GM23338 (cell line): ENCODE results near the gene SMG7.

ENCODE experiments used
- CREB1 ChIP-seq: fragments of 250-450 bp; sonication (Bioruptor Pico); IDR thresholded peaks from 2 replicates; pipeline ENCODE4 v1.5.0; 2020; ENCODE audit warnings: low read depth, mild to moderate bottlenecking, moderate library complexity
- CTCF ChIP-seq, 2 experiments: fragments of 200-600 bp in 1 of 2; sonication (generic) in 1 of 2; conservative IDR thresholded peaks; 2 replicates each; pipeline versions ENCODE4 v1.5.1 to v1.6.1; 2016 to 2017; ENCODE audit warnings: antibody characterized with exemption in 2 of 2, low read depth in 2 of 2, mild to moderate bottlenecking in 2 of 2, moderate library complexity in 1 of 2
- ETS1 ChIP-seq: IDR thresholded peaks from 2 replicates; pipeline ENCODE4 v1.6.1; 2016; ENCODE audit warnings: antibody characterized with exemption
- EZH2 ChIP-seq: fragments of 200-600 bp; sonication (generic); IDR thresholded peaks from one replicate; pipeline ENCODE4 v1.8.0; 2017; ENCODE audit warnings: antibody characterized with exemption, mild to moderate bottlenecking, low read depth; ENCODE audit not compliant: unreplicated experiment
- EZH2phosphoT487 ChIP-seq: fragments of 200-600 bp; sonication (generic); IDR thresholded peaks from one replicate; pipeline ENCODE4 v1.8.1; 2018; ENCODE audit warnings: antibody characterized with exemption; ENCODE audit not compliant: unreplicated experiment
- JUNB ChIP-seq: IDR thresholded peaks from one replicate; pipeline ENCODE4 v1.6.1; 2016; ENCODE audit warnings: antibody characterized with exemption; ENCODE audit not compliant: unreplicated experiment
- NANOG ChIP-seq: IDR thresholded peaks from 2 replicates; pipeline ENCODE4 v1.6.1; 2016; ENCODE audit warnings: antibody characterized with exemption, borderline replicate concordance
- POLR2AphosphoS5 ChIP-seq: IDR thresholded peaks from 2 replicates; pipeline ENCODE4 v1.6.1; 2016; ENCODE audit warnings: antibody characterized with exemption, low read depth
- REST ChIP-seq: IDR thresholded peaks from one replicate; pipeline ENCODE4 v1.6.1; 2018; ENCODE audit warnings: antibody characterized with exemption; ENCODE audit not compliant: unreplicated experiment
- STAT1 ChIP-seq: IDR thresholded peaks from one replicate; pipeline ENCODE4 v1.6.1; 2016; ENCODE audit warnings: antibody characterized with exemption; ENCODE audit not compliant: unreplicated experiment
- ZNF114 ChIP-seq: fragments of 250-450 bp; sonication (Bioruptor Pico); IDR thresholded peaks from 2 replicates; pipeline ENCODE4 v1.5.0; 2020; ENCODE audit warnings: mild to moderate bottlenecking, moderate library complexity
- ZNF331 ChIP-seq: fragments of 250-450 bp; sonication (Bioruptor Pico); IDR thresholded peaks from 2 replicates; pipeline ENCODE4 v1.5.0; 2020; ENCODE audit warnings: low read depth, mild to moderate bottlenecking, moderate library complexity
- ZNF462 ChIP-seq: fragments of 250-450 bp; sonication (Bioruptor Pico); IDR thresholded peaks from 2 replicates; pipeline ENCODE4 v1.5.0; 2020; ENCODE audit warnings: mild to moderate bottlenecking, moderate library complexity

GRCh38 chr1:183565261-183565660, 93.0 kb downstream of the SMG7 start:
- TF ChIP-seq EZH2 (no peak), CTCF (conservative IDR thresholded peaks at IDR 0.05; ENCODE audit: low read depth in 2 of 2) (no peak), EZH2phosphoT487 (no peak), CREB1 (CRISPR knock-in tag) (no peak), POLR2AphosphoS5 (no peak), JUNB (no peak), REST (no peak), STAT1 (no peak), ZNF331 (no peak), ETS1 (no peak), ZNF462 (CRISPR knock-in tag) (no peak), ZNF114 (no peak), NANOG (no peak)
